GM23338 (cell line): ENCODE measurements around the gene SERGEF. TPM values are rescaled to one million over a fixed set of nuclear protein-coding genes. Genes with fewer than 3 reads are reported as not detected.

Experiments
- ATAC-seq: fragments of 200-7000 bp; cut with Tn5 transposase; 3 replicates; pipeline ENCODE4 v1.9.1; 2020
- DNase-seq: peaks from one replicate; pipeline ENCODE4 v3.0.0-alpha.2; 2015; ENCODE audit warnings: low spot score
- H2AFZ ChIP-seq: fragments of 200-600 bp; sonication (generic); 2 replicates; pipeline ENCODE4 v1.8.0; 2016; ENCODE audit warnings: antibody characterized with exemption, mild to moderate bottlenecking, moderate library complexity
- H3F3A ChIP-seq: fragments of 200-600 bp; sonication (generic); replicated peaks from 2 replicates; pipeline ENCODE4 v1.8.0; 2017; ENCODE audit warnings: antibody characterized with exemption, mixed run types, low read depth
- H3K27ac ChIP-seq: fragments of 200-600 bp; sonication (generic); 2 replicates; pipeline ENCODE4 v1.6.1; 2016; ENCODE audit warnings: low read depth
- H3K27me3 ChIP-seq: fragments of 200-600 bp; sonication (generic); 2 replicates; pipeline ENCODE4 v1.8.0; 2016; ENCODE audit warnings: mild to moderate bottlenecking, mixed run types, moderate library complexity; ENCODE audit not compliant: insufficient read depth
- H3K36me3 ChIP-seq: fragments of 200-600 bp; sonication (generic); 2 replicates; pipeline ENCODE4 v1.8.0; 2016; ENCODE audit warnings: mild to moderate bottlenecking; ENCODE audit not compliant: insufficient read depth
- H3K4me1 ChIP-seq: fragments of 200-600 bp; sonication (generic); 2 replicates; pipeline ENCODE4 v1.8.0; 2016; ENCODE audit warnings: mild to moderate bottlenecking, moderate library complexity; ENCODE audit not compliant: insufficient read depth
- H3K4me2 ChIP-seq: fragments of 200-600 bp; sonication (generic); 2 replicates; pipeline ENCODE4 v1.7.1; 2017; ENCODE audit warnings: mixed run types
- H3K4me3 ChIP-seq: fragments of 200-600 bp; sonication (generic); 2 replicates; pipeline ENCODE4 v1.6.1; 2016; ENCODE audit warnings: mixed run types
- H3K79me2 ChIP-seq: fragments of 200-600 bp; sonication (generic); replicated peaks from 2 replicates; pipeline ENCODE4 v1.8.0; 2017; ENCODE audit warnings: mild to moderate bottlenecking; ENCODE audit not compliant: insufficient read depth
- H3K9me2 ChIP-seq: fragments of 200-600 bp; sonication (generic); 2 replicates; pipeline ENCODE4 v1.8.0; 2017; ENCODE audit not compliant: insufficient read depth
- H4K20me1 ChIP-seq: fragments of 200-600 bp; sonication (generic); replicated peaks from 2 replicates; pipeline ENCODE4 v1.8.0; 2017; ENCODE audit warnings: mild to moderate bottlenecking; ENCODE audit not compliant: insufficient read depth
- H3K27ac Mint-ChIP-seq: 2 replicates; pipeline ENCODE4 v1.8.0; 2020; ENCODE audit warnings: inconsistent platforms, mild to moderate bottlenecking, moderate library complexity, mixed read lengths
- H3K27me3 Mint-ChIP-seq: 3 replicates; pipeline ENCODE4 v1.8.0; 2022; ENCODE audit warnings: low read depth, mild to moderate bottlenecking, moderate library complexity, mixed read lengths, inconsistent platforms; ENCODE audit not compliant: insufficient read depth, poor library complexity
- H3K36me3 Mint-ChIP-seq: 3 replicates; pipeline ENCODE4 v1.8.0; 2021; ENCODE audit warnings: low read depth, mild to moderate bottlenecking, inconsistent platforms, moderate library complexity, mixed read lengths
- H3K4me1 Mint-ChIP-seq: 3 replicates; pipeline ENCODE4 v1.8.0; 2020; ENCODE audit warnings: mild to moderate bottlenecking, inconsistent platforms, mixed read lengths
- H3K4me3 Mint-ChIP-seq: 3 replicates; pipeline ENCODE4 v1.8.0; 2021; ENCODE audit warnings: moderate library complexity, mild to moderate bottlenecking, inconsistent platforms, mixed read lengths
- H3K9me3 Mint-ChIP-seq: 3 replicates; pipeline ENCODE4 v1.8.0; 2020; ENCODE audit warnings: moderate library complexity, mild to moderate bottlenecking, inconsistent platforms, mixed read lengths
- CREB1 ChIP-seq: fragments of 250-450 bp; sonication (Bioruptor Pico); IDR thresholded peaks from 2 replicates; pipeline ENCODE4 v1.5.0; 2020; ENCODE audit warnings: low read depth, mild to moderate bottlenecking, moderate library complexity
- CTCF ChIP-seq, 2 experiments: fragments of 200-600 bp in 1 of 2; sonication (generic) in 1 of 2; conservative IDR thresholded peaks; 2 replicates each; pipeline versions ENCODE4 v1.5.1 to v1.6.1; 2016 to 2017; ENCODE audit warnings: antibody characterized with exemption in 2 of 2, low read depth in 2 of 2, mild to moderate bottlenecking in 2 of 2, moderate library complexity in 1 of 2
- ETS1 ChIP-seq: IDR thresholded peaks from 2 replicates; pipeline ENCODE4 v1.6.1; 2016; ENCODE audit warnings: antibody characterized with exemption
- EZH2 ChIP-seq: fragments of 200-600 bp; sonication (generic); IDR thresholded peaks from one replicate; pipeline ENCODE4 v1.8.0; 2017; ENCODE audit warnings: antibody characterized with exemption, mild to moderate bottlenecking, low read depth; ENCODE audit not compliant: unreplicated experiment
- POLR2AphosphoS5 ChIP-seq: IDR thresholded peaks from 2 replicates; pipeline ENCODE4 v1.6.1; 2016; ENCODE audit warnings: antibody characterized with exemption, low read depth
- REST ChIP-seq: IDR thresholded peaks from one replicate; pipeline ENCODE4 v1.6.1; 2018; ENCODE audit warnings: antibody characterized with exemption; ENCODE audit not compliant: unreplicated experiment
- STAT1 ChIP-seq: IDR thresholded peaks from one replicate; pipeline ENCODE4 v1.6.1; 2016; ENCODE audit warnings: antibody characterized with exemption; ENCODE audit not compliant: unreplicated experiment
- ZNF114 ChIP-seq: fragments of 250-450 bp; sonication (Bioruptor Pico); IDR thresholded peaks from 2 replicates; pipeline ENCODE4 v1.5.0; 2020; ENCODE audit warnings: mild to moderate bottlenecking, moderate library complexity
- ZNF331 ChIP-seq: fragments of 250-450 bp; sonication (Bioruptor Pico); IDR thresholded peaks from 2 replicates; pipeline ENCODE4 v1.5.0; 2020; ENCODE audit warnings: low read depth, mild to moderate bottlenecking, moderate library complexity
- ZNF462 ChIP-seq: fragments of 250-450 bp; sonication (Bioruptor Pico); IDR thresholded peaks from 2 replicates; pipeline ENCODE4 v1.5.0; 2020; ENCODE audit warnings: mild to moderate bottlenecking, moderate library complexity
- polyA plus RNA-seq: library from polyadenylated mRNA; unstranded; fragments of >200 nt; fragmentation: Nextera tagmentation; extraction: Ambion mirVana; gene quantifications from 2 replicates; pipeline ENCODE4 v1.2.1, GENCODE V29; 2016
- total RNA-seq: library from RNA; depleted of rRNA; stranded (reverse); fragments of >200 nt; shearing (Covaris generic); gene quantifications from 2 replicates; pipeline ENCODE4 v1.2.3, GENCODE V29; 2014

The SERGEF gene
- total and polyA plus RNA-seq, 2 experiments from 2014 or later = 24.2 to 27.9 TPM

- H3K36me3 ChIP-seq = no peaks in the 10 kb centered on the region
- H3K4me2 ChIP-seq = no peak overlapping the region
- no peak overlapping the region for H2AFZ ChIP-seq
- no peaks in the 10 kb centered on the region for H3K27me3 ChIP-seq
- Mint-ChIP-seq H3K4me1 (no peaks in the 10 kb centered on the region), H3K27ac (no peak overlapping the region), H3K9me3 (no peaks in the 10 kb centered on the region), H3K36me3 (no peaks in the 10 kb centered on the region; the same call in 2 of the 3 replicates), H3K27me3 (peaks cover under 1% of the 10 kb centered on the region), H3K4me3 (no peak overlapping the region)
- peak; percentile 41 for ATAC-seq
- H4K20me1 ChIP-seq = no peaks in the 10 kb centered on the region
- H3K4me1 ChIP-seq = no peaks in the 10 kb centered on the region
- H3K79me2 ChIP-seq = no peaks in the 10 kb centered on the region
- H3K9me2 ChIP-seq = no peaks in the 10 kb centered on the region
- H3F3A ChIP-seq = no peaks in the 10 kb centered on the region
- no peak for TF ChIP-seq ZNF462 (CRISPR knock-in tag)
- H3K4me3 ChIP-seq = no peak overlapping the region
- H3K27ac ChIP-seq = no peak overlapping the region
- no peak for DNase-seq
These were observed 220.7 kb downstream of the SERGEF start for GRCh38 chr11:17792161-17792560.

GRCh38 chr11:17791144-17791543 is 221.7 kb downstream of the SERGEF start:
- H3K4me1 Mint-ChIP-seq = no peaks in the 10 kb centered on the region
- no peak overlapping the region for H3K4me3 Mint-ChIP-seq
- Histone ChIP-seq H3K4me1 (no peaks in the 10 kb centered on the region), H3K36me3 (no peaks in the 10 kb centered on the region), H3K27me3 (no peaks in the 10 kb centered on the region), H3K27ac (no peak overlapping the region), H3F3A (no peaks in the 10 kb centered on the region), H3K79me2 (no peaks in the 10 kb centered on the region), H3K9me2 (no peaks in the 10 kb centered on the region), H3K4me2 (no peak overlapping the region), H4K20me1 (no peaks in the 10 kb centered on the region), H2AFZ (no peak overlapping the region), H3K4me3 (no peak overlapping the region)
- no peak overlapping the region for H3K27ac Mint-ChIP-seq
- no peaks in the 10 kb centered on the region for H3K27me3 Mint-ChIP-seq
- DNase-seq (no peak), ATAC-seq (no peak)
- no peaks in the 10 kb centered on the region; the same call in 2 of the 3 replicates for H3K36me3 Mint-ChIP-seq
- no peaks in the 10 kb centered on the region for H3K9me3 Mint-ChIP-seq
- TF ChIP-seq REST (no peak), CTCF (conservative IDR thresholded peaks at IDR 0.05; ENCODE audit: low read depth in 2 of 2) (no peak), ZNF114 (CRISPR knock-in tag) (no peak), EZH2 (no peak), STAT1 (no peak), CREB1 (CRISPR knock-in tag) (no peak), ETS1 (no peak), POLR2AphosphoS5 (no peak), ZNF331 (CRISPR knock-in tag) (no peak)
